Aorta (tissue), 5 donors: ENCODE results near the gene CDHR1. TPM values are rescaled to one million over a fixed set of nuclear protein-coding genes. Genes with fewer than 3 reads are reported as not detected.

Experiments used
- ATAC-seq: fragments of 200-7000 bp; cut with Tn5 transposase; one replicate; pipeline ENCODE4 v1.9.1; 2022; ENCODE audit warnings: moderate library complexity; ENCODE audit not compliant: low FRiP score
- DNase-seq, 2 donors: peaks; one replicate each; pipeline ENCODE4 v3.0.0-alpha.2; 2020
- H3K27ac ChIP-seq, 2 donors: one replicate each; pipeline ENCODE4 v1.5.1; 2013; ENCODE audit warnings: low read length in 2 of 2, mild to moderate bottlenecking in 2 of 2, moderate library complexity in 2 of 2, control low read depth in 1 of 2, inconsistent platforms in 1 of 2, low read depth in 1 of 2
- H3K27me3 ChIP-seq, 2 donors: one replicate each; pipeline ENCODE4 v1.6.1; 2013; ENCODE audit warnings: control low read depth in 1 of 2, low read length in 1 of 2, mild to moderate bottlenecking in 1 of 2, moderate library complexity in 1 of 2; ENCODE audit not compliant: insufficient read depth in 2 of 2, control insufficient read depth in 1 of 2
- H3K36me3 ChIP-seq, 2 donors: one replicate each; pipeline ENCODE4 v1.6.1; 2013; ENCODE audit warnings: control low read depth in 1 of 2, low read length in 1 of 2, mild to moderate bottlenecking in 1 of 2; ENCODE audit not compliant: insufficient read depth in 2 of 2, control insufficient read depth in 1 of 2
- H3K4me1 ChIP-seq, 2 donors: one replicate each; pipeline ENCODE4 v1.6.1; 2013; ENCODE audit warnings: low read length in 2 of 2, control low read depth in 1 of 2, mild to moderate bottlenecking in 1 of 2, moderate library complexity in 1 of 2; ENCODE audit not compliant: insufficient read depth in 2 of 2, control insufficient read depth in 1 of 2
- H3K4me3 ChIP-seq, 2 donors: one replicate each; pipeline ENCODE4 v1.5.1; 2013; ENCODE audit warnings: low read length in 2 of 2, control low read depth in 1 of 2, mild to moderate bottlenecking in 1 of 2
- H3K9me3 ChIP-seq: one replicate; pipeline ENCODE4 v1.6.1; 2013; ENCODE audit warnings: mild to moderate bottlenecking, low read length; ENCODE audit not compliant: control insufficient read depth
- WGBS, 2 donors: extraction: QIAGEN DNeasy Blood & Tissue Kit; methylation state at CpG; one replicate each; pipeline ENCODE4 v1.1.7; 2013; 5-methylcytosine and 5-hydroxymethylcytosine counted together
- intact Hi-C, 2 donors: fragments of 100-400 bp; cut with DNase I; formaldehyde crosslinking; loops; one replicate each; pipeline versions ENCODE4 v1.14.2 to v1.15.0; 2022
- polyA plus RNA-seq, 2 donors: library from polyadenylated mRNA; stranded (reverse); fragments of 200-250 nt; gene quantifications; one replicate each; pipeline ENCODE4 v1.2.3, GENCODE V29; 2013
- total RNA-seq, 2 donors: library from RNA; stranded (reverse); fragmentation: NEBNext Ultra II Directional; extraction: Animal tissue kit (Norgen Biotek cat#: 25700); gene quantifications; one replicate each; pipeline ENCODE4 v1.2.1, GENCODE V29; 2021
- donor health status: healthy with polysubstance abuse.
- donor health status: Bipolar disorder and iron deficiency.
- donor health status: DM: no; HTN: no; CAD: no.
- donor health status: DM: no; HTN: no; CAD: no.
- donor health status: DM: yes; HTN: yes; CAD: no.

CDHR1 gene
- total and polyA plus RNA-seq, 4 donors = 0.32 to 0.42 TPM; not detected in 2

- intact Hi-C loops = no loop called here
- no peaks in the 10 kb centered on the region for H3K9me3 ChIP-seq
- 34 to 39% methylated on average over 5 of the region's 5 CpGs for WGBS, 2 donors
- no peak for ATAC-seq
- no peaks in the 10 kb centered on the region for H3K27me3 ChIP-seq
- H3K36me3 ChIP-seq = no peaks in the 10 kb centered on the region
- no peak for DNase-seq
- H3K4me1 ChIP-seq = no peaks in the 10 kb centered on the region
- peak overlapping the region in 1 of 2 donors; percentile 55 for H3K4me3 ChIP-seq
- H3K27ac ChIP-seq = no peak overlapping the region
These were observed 402 bp upstream of the CDHR1 start for GRCh38 chr10:84193846-84194423.

DNA sequence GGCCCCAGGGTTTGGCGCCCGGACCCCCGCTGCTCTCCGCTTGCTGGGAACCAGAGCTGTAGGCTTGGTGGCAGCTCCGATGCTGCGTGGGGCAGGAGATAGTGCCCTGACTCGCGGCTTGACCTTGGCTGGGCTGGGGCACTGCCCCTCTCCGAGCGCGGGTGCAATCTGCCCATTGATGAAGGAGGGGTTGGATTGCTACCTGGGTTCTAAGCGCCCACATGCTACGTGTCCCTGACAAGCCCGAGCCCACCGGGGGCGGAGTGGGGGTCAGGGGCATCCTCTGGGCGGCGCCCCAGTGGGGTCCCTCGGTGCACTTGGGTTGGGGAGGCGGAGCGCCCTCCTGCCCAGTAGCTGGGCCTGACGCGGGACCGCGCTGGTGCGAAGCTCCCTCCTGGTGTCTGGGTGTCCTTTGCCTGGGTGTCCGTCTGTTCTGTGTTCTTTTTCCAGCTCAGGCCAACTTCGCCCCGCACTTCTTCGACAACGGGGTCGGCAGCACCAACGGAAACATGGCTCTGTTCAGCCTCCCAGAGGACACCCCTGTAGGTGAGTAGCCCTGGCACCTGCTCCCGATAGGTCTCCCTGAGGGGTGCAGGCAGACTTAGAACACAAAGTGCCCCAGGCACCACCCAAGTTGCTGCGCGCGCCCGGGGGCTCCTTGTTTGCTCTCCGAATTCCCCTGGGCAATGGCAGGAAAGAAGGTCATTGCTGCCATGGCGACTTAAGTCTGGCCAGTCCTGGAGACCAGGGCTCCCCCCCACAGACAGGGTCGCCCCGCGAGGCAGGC lies 900 bp downstream of the CDHR1 start:
- ATAC-seq (no peak), DNase-seq (no peak)
- Histone ChIP-seq H3K4me1 (no peaks in the 10 kb centered on the region), H3K27me3 (no peaks in the 10 kb centered on the region), H3K36me3 (no peaks in the 10 kb centered on the region), H3K4me3 (no peak overlapping the region), H3K27ac (no peak overlapping the region), H3K9me3 (no peaks in the 10 kb centered on the region)
- intact Hi-C loops = no loop called here
- WGBS, 2 donors = 13 to 16% methylated on average over 43 of the region's 43 CpGs

DNA sequence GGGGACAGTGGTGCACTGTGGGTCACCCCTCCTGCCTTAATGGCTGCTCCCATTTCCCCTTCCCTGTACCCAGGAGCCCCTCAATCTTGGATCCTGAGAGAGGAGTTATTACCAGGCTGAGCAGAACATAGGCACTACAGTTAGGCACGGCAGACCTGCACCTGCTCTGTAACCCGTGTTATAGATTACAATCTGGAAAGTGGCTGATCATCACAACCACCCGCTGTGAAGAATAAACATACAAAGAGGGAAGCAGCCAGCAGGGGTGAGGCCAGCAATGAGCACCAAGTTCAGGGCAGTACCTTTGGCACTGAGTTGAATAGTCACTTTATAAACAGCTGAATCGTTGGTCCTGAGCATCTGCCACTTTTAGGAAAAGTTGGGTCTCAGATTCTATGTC lies 1.7 kb downstream of the CDHR1 start:
- ATAC-seq (no peak), DNase-seq (peak in 1 of 2 donors; percentile 21)
- no peak overlapping the region for H3K4me3 ChIP-seq
- 24 to 34% methylated on average over 4 of the region's 4 CpGs for WGBS, 2 donors
- H3K4me1 ChIP-seq = no peaks in the 10 kb centered on the region
- H3K36me3 ChIP-seq = no peaks in the 10 kb centered on the region
- no peak overlapping the region for H3K27ac ChIP-seq
- no peaks in the 10 kb centered on the region for H3K9me3 ChIP-seq
- no peaks in the 10 kb centered on the region for H3K27me3 ChIP-seq
- intact Hi-C loops = no loop called here

GRCh38 chr10:84196941-84197340 lies 2.6 kb downstream of the CDHR1 start:
- DNase-seq = peak in 1 of 2 donors; percentile 39
- no peaks in the 10 kb centered on the region for H3K27me3 ChIP-seq

GRCh38 chr10:84197643-84198042 lies 3.3 kb downstream of the CDHR1 start:
- intact Hi-C loops = no loop called here
- no peaks in the 10 kb centered on the region for H3K4me1 ChIP-seq
- H3K9me3 ChIP-seq = no peaks in the 10 kb centered on the region
- WGBS, 2 donors = 65 to 68% methylated on average over 5 of the region's 5 CpGs
- no peaks in the 10 kb centered on the region for H3K27me3 ChIP-seq
- DNase-seq = peak in 1 of 2 donors; percentile 33
- H3K27ac ChIP-seq = no peak overlapping the region
- H3K4me3 ChIP-seq = no peak overlapping the region
- H3K36me3 ChIP-seq = no peaks in the 10 kb centered on the region
- ATAC-seq = no peak

More at GRCh38 chr10:84196941-84197340, 2.6 kb downstream of the CDHR1 start:
- peak; percentile 35 for ATAC-seq
- 19 to 29% methylated on average over 5 of the region's 5 CpGs for WGBS, 2 donors
- H3K9me3 ChIP-seq = no peaks in the 10 kb centered on the region
- no peaks in the 10 kb centered on the region for H3K4me1 ChIP-seq
- H3K4me3 ChIP-seq = no peak overlapping the region
- H3K27ac ChIP-seq = no peak overlapping the region
- intact Hi-C loops = no loop called here
- no peaks in the 10 kb centered on the region for H3K36me3 ChIP-seq

DNA sequence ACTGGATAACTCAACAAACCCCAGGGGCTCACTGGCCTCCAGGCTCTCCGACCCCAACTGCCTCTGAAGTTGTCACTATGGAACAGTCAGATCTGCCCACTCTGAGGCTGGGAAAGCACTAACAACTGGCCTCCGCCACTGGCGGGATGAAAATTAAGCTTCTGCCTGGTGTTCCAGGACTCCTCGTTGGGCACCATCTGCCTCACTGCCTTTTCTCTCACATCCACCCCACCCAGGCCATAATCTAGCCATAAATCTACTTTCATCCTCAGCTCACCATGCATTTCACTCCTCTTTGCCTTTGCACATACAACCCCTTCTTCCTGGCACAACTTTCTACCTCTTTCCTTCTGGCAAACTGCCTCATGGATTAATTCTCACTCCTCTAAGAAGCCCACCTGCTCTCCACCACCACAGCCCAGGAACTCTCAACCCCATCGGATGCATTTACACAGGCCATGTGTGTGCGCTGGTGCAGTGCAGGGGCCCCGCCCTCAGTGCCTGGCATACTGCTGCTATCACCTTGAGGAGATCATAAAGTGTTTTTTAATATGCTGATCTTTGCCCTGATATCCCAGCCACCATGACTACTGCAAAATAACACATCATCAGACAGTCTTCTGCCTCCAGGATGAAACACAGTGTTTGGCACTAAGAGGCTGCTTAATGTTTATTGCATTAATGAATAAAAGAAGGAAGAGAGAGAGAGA lies 4.0 kb downstream of the CDHR1 start:
- no peak for ATAC-seq

DNA sequence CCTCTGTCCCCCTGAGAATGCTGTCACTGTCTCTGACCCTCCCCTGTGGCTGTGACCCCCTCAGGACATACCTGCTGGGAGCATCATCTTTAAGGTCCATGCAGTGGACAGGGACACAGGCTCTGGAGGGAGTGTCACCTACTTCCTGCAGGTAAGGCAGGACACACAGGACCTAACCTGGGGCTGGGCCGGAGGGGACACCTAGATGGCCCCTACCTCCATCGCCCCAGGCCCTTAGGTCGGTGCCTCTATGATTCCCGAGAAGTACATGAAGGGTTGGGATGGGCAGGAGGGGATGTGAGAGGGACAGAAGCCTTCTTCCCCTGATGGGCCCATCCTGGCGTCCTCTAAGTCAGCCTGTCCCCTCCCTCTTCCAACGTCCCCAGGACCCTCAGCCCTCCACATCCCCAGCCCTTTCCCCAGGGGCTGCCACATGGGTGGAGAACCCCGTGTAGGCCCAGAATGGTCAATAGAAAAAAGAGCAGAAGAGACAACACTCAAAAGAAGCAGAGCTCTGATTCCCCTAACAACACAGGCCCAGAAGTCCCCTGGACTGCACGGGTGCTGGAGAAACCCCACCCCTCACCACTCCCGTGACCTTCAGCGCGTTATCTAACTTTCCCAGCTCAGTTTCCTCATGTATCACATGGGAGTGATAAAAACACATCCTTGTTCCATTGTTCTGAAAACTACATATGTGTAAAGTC lies 6.4 kb downstream of the CDHR1 start:
- no peaks in the 10 kb centered on the region for H3K4me1 ChIP-seq
- H3K27me3 ChIP-seq = no peaks in the 10 kb centered on the region
- H3K9me3 ChIP-seq = no peaks in the 10 kb centered on the region
- no peaks in the 10 kb centered on the region for H3K36me3 ChIP-seq
- no peak overlapping the region for H3K4me3 ChIP-seq
- DNase-seq (no peak), ATAC-seq (no peak)
- no peak overlapping the region for H3K27ac ChIP-seq
- intact Hi-C loops = no loop called here
- WGBS, 2 donors = 78 to 82% methylated on average over 11 of the region's 11 CpGs

More for the DNA sequence above, 4.0 kb downstream of the CDHR1 start:
- peak in 1 of 2 donors; percentile 32 for DNase-seq
- Histone ChIP-seq H3K36me3 (no peaks in the 10 kb centered on the region), H3K27ac (no peak overlapping the region), H3K4me3 (no peak overlapping the region), H3K27me3 (no peaks in the 10 kb centered on the region), H3K4me1 (no peaks in the 10 kb centered on the region), H3K9me3 (no peaks in the 10 kb centered on the region)
- 89 to 90% methylated on average over 7 of the region's 7 CpGs for WGBS, 2 donors
- intact Hi-C loops = no loop called here

GRCh38 chr10:84201244-84201606 lies 6.9 kb downstream of the CDHR1 start:
- no peak overlapping the region for H3K4me3 ChIP-seq
- no peaks in the 10 kb centered on the region for H3K27me3 ChIP-seq
- H3K27ac ChIP-seq = no peak overlapping the region
- 51 to 65% methylated on average over 6 of the region's 6 CpGs for WGBS, 2 donors
- H3K36me3 ChIP-seq = no peaks in the 10 kb centered on the region
- no peaks in the 10 kb centered on the region for H3K9me3 ChIP-seq
- no peak for ATAC-seq
- no peaks in the 10 kb centered on the region for H3K4me1 ChIP-seq
- DNase-seq = peak in 1 of 2 donors; percentile 33
- intact Hi-C loops = no loop called here
